T-cell (primary cell): Measurements from ENCODE around the gene WNT10A. TPM values are rescaled to one million over a fixed set of nuclear protein-coding genes. Genes with fewer than 3 reads are reported as not detected.
A peak's percentile ranks its signal among the peaks of the same experiment; 100 is the strongest.

ENCODE experiments used
- ATAC-seq, 4 experiments: fragments of 200-7000 bp in 3 of 4; fragments of 150-1000 bp in 1 of 4; cut with Tn5 transposase; replicated peaks in 1 of 4; 1 replicate in 3 of 4; 2 replicates in 1 of 4; pipeline ENCODE4 v1.10.0; 2021; ENCODE audit warnings: moderate library complexity in 3 of 4, mild to moderate bottlenecking in 2 of 4, moderate number of reproducible peaks in 1 of 4
- CTCF ChIA-PET, 2 donors: fragments of 300-600 bp; sonication (Branson Sonifier 250); formaldehyde crosslinking; loops; one replicate each; lab custom pipeline; 2022; ENCODE audit warnings: antibody characterized with exemption in 2 of 2; lab: Charles Lee
- POLR2A ChIA-PET, 2 donors: fragments of 300-600 bp; sonication (Branson Sonifier 250); formaldehyde crosslinking; loops; one replicate each; lab custom pipeline; 2022; ENCODE audit warnings: antibody characterized with exemption in 2 of 2; lab: Charles Lee
- DNase-seq, 35 experiments: peaks; one replicate each; pipeline versions ENCODE4 v3.0.0 to v3.0.0-alpha.2; 2013 to 2023
- H3K27ac ChIP-seq: one replicate; pipeline ENCODE4 v1.5.1; 2013; ENCODE audit warnings: low read length
- H3K27me3 ChIP-seq, 2 experiments: replicated peaks in 1 of 2; 1 replicate in 1 of 2; 2 replicates in 1 of 2; pipeline versions ENCODE4 v1.6.1 to v1.7.0; 2013; ENCODE audit warnings: low read length in 1 of 2, mixed read lengths in 1 of 2; ENCODE audit not compliant: control insufficient read depth in 2 of 2, insufficient read depth in 2 of 2; ENCODE audit errors: extremely low read depth in 1 of 2
- H3K36me3 ChIP-seq, 2 donors: 1 replicate in 1 of 2; 2 replicates in 1 of 2; pipeline versions ENCODE4 v1.6.1 to v1.7.0; 2013; ENCODE audit warnings: low read length in 1 of 2; ENCODE audit not compliant: control insufficient read depth in 2 of 2, insufficient read depth in 1 of 2; ENCODE audit errors: extremely low read depth in 1 of 2
- H3K4me1 ChIP-seq, 2 experiments: 1 replicate in 1 of 2; 2 replicates in 1 of 2; pipeline versions ENCODE4 v1.6.1 to v1.7.0; 2013; ENCODE audit warnings: low read length in 2 of 2, mixed read lengths in 1 of 2; ENCODE audit not compliant: insufficient read depth in 2 of 2, control insufficient read depth in 1 of 2; ENCODE audit errors: extremely low read depth in 1 of 2
- H3K4me3 ChIP-seq, 2 donors: 1 replicate in 1 of 2; 2 replicates in 1 of 2; pipeline versions ENCODE4 v1.5.1 to v1.7.0; 2013; ENCODE audit warnings: mild to moderate bottlenecking in 2 of 2, low read length in 1 of 2, moderate library complexity in 1 of 2; ENCODE audit not compliant: control insufficient read depth in 1 of 2; ENCODE audit errors: extremely low read depth in 1 of 2
- H3K9me3 ChIP-seq: 2 replicates; pipeline ENCODE4 v1.7.0; 2013
- H3K27ac Mint-ChIP-seq, 2 donors: one replicate each; pipeline ENCODE4 v1.8.0; 2020 to 2021; ENCODE audit warnings: mild to moderate bottlenecking in 2 of 2, mixed read lengths in 2 of 2
- H3K27me3 Mint-ChIP-seq, 2 donors: one replicate each; pipeline ENCODE4 v1.8.0; 2021 to 2022; ENCODE audit warnings: mixed read lengths in 2 of 2
- H3K36me3 Mint-ChIP-seq: one replicate; pipeline ENCODE4 v1.8.0; 2021; ENCODE audit warnings: mixed read lengths
- H3K4me1 Mint-ChIP-seq, 3 donors: one replicate each; pipeline ENCODE4 v1.8.0; 2020 to 2022; ENCODE audit warnings: mixed read lengths in 3 of 3, mild to moderate bottlenecking in 1 of 3
- H3K4me3 Mint-ChIP-seq, 3 donors: one replicate each; pipeline ENCODE4 v1.8.0; 2020 to 2022; ENCODE audit warnings: mild to moderate bottlenecking in 3 of 3, mixed read lengths in 3 of 3, moderate library complexity in 3 of 3
- H3K9me3 Mint-ChIP-seq, 3 donors: one replicate each; pipeline ENCODE4 v1.8.0; 2020 to 2022; ENCODE audit warnings: mixed read lengths in 3 of 3
- WGBS: methylation state at CpG from one replicate; pipeline ENCODE4 v1.1.5; 2013; ENCODE audit warnings: missing lambda C conversion rate; ENCODE audit not compliant: insufficient coverage; 5-methylcytosine and 5-hydroxymethylcytosine counted together
- total RNA-seq, 35 experiments: library from RNA in 6 of 35; stranded (reverse) in 6 of 35; fragments of 120-200 nt in 1 of 35; gene quantifications; one replicate each; pipeline versions ENCODE4 v1.2.1 to v1.2.4 and lab custom pipeline; 2013 to 2026

The WNT10A gene
- total RNA-seq, 5 donors from 2014 or later (not counting 1 experiment from before 2014, with no cell fraction given) = 3.1 to 10.7 (median 6.1) TPM

DNA sequence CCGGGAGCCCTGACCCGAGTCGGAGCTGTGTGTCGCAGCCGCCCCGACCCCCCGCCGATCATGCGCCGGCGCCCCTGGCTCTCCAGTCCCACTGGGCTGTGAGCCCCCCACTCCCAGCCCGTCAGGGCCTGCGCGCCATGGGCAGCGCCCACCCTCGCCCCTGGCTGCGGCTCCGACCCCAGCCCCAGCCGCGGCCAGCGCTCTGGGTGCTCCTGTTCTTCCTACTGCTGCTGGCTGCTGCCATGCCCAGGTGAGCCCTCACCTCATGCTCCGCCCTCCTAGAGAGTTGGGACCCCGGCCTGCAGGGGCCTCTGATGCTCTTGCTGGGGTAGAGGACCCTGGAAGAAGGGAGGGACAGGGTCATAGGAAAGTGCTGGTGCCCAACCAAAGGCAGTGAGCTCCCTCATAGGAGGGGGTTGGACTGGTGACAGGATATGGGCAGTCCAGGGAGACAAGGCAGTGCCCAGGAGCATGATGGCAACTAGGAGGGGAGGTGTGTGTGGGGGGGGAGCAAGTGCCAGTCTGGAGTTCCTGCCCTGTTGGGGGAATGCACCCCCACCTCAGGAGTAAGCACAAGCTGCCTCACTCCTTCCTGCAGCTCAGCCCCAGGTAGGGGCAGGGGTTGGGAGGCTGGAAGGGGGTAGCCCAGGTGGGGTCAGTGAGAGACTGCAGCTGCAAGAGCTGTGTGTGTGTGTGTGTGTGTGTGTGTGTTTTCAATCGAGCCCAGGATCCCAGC lies 375 bp downstream of the WNT10A start:
- H3K9me3 Mint-ChIP-seq = no peaks in the 10 kb centered on the region
- H3K9me3 ChIP-seq = no peaks in the 10 kb centered on the region
- peak overlapping the region; percentile 86 to 90 for H3K27ac Mint-ChIP-seq
- peaks cover 55 to 71% (median 67%) of the 10 kb centered on the region in 3 donors for H3K4me1 Mint-ChIP-seq
- WGBS = 18% methylated on average over 20 of the region's 24 CpGs
- peak overlapping the region; percentile 56 for H3K27ac ChIP-seq
- H3K27me3 Mint-ChIP-seq = peaks cover 0 to 3% of the 10 kb centered on the region in 2 donors
- H3K36me3 ChIP-seq = no peaks in the 10 kb centered on the region
- peak overlapping the region in 1 of 2 donors; percentile 58 for H3K4me3 ChIP-seq
- peaks cover 2 to 75% of the 10 kb centered on the region in 2 experiments for H3K4me1 ChIP-seq
- DNase-seq (no peak), ATAC-seq (no peak)
- CTCF ChIA-PET = interaction anchor here (0.5 to 13.6 kb wide), 7 partner anchors 12 to 588 kb away, joined by 3 to 239 read pairs (median 5); no protein-coding TSS in a partner anchor
- peak overlapping the region; percentile 79 to 85 (median 82) for H3K4me3 Mint-ChIP-seq
- no peaks in the 10 kb centered on the region for H3K36me3 Mint-ChIP-seq
- POLR2A ChIA-PET = interaction anchor here (0.5 to 2.1 kb wide), 5 partner anchors 11 to 586 kb away, joined by 3 to 10 read pairs (median 4); no protein-coding TSS in a partner anchor
- H3K27me3 ChIP-seq = peaks cover 3 to 60% of the 10 kb centered on the region in 2 experiments

DNA sequence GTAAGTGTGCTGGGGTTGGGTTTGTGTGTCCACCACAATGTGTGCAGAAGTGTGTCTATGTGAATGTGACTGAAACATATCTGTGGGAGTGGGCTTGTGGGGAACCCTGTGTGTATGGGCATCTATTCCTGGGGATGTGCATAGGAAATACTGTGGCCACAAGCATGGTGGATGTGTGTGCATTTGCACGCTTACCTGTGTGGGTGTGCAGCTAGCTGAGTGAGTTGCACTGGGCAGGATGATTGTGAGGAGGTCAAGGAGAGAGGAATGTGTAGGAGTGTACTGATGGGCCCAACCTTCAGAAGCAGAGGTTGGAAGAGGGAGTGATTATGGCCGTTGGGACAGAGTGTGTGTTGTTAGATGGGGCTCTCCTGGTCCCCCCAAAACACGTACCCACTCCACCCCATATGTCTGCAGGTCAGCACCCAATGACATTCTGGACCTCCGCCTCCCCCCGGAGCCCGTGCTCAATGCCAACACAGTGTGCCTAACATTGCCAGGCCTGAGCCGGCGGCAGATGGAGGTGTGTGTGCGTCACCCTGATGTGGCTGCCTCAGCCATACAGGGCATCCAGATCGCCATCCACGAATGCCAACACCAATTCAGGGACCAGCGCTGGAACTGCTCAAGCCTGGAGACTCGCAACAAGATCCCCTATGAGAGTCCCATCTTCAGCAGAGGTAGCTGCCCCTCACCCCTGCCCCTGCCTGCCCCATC lies 1.2 kb downstream of the WNT10A start:
- peak overlapping the region; percentile 81 to 86 for H3K27ac Mint-ChIP-seq
- Histone ChIP-seq H3K27me3 (peaks cover 3 to 53% of the 10 kb centered on the region in 2 experiments), H3K9me3 (no peaks in the 10 kb centered on the region)

DNA sequence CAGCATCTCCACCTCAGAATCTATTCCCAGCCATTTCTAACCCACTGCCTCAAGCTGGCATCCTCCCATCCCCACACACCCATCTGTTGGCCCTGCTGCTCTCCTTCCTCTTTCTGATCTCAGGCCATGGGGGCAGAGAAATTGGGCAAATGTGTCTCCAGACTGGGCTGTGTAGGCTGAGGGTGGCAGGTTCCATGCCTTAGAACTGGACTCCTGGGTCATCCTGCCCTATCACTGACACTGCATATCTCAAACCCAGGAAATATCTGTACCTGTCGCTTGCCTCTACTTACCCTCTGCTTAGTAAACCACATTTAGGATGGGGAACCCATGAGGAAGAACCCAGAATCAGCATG lies 1.8 kb downstream of the WNT10A start:
- no CpG with 5 or more reads among the region's 1 CpG for WGBS
- Mint-ChIP-seq H3K4me3 (peak overlapping the region in 2 of 3 donors; percentile 42 to 82), H3K4me1 (peaks cover 47 to 71% (median 58%) of the 10 kb centered on the region in 3 donors), H3K27ac (peak overlapping the region; percentile 37 to 50), H3K36me3 (no peaks in the 10 kb centered on the region), H3K9me3 (no peaks in the 10 kb centered on the region), H3K27me3 (no peaks in the 10 kb centered on the region)
- ATAC-seq (no peak), DNase-seq (no peak)
- POLR2A ChIA-PET = no interaction called here
- CTCF ChIA-PET = interaction anchor here (0.5 to 13.6 kb wide), 4 partner anchors 14 to 415 kb away, joined by 3 to 192 read pairs (median 6); no protein-coding TSS in a partner anchor
- Histone ChIP-seq H3K9me3 (no peaks in the 10 kb centered on the region), H3K27ac (no peak overlapping the region), H3K4me3 (no peak overlapping the region), H3K36me3 (no peaks in the 10 kb centered on the region), H3K4me1 (peaks cover 2 to 62% of the 10 kb centered on the region in 2 experiments), H3K27me3 (peaks cover 3 to 47% of the 10 kb centered on the region in 2 experiments)

More for the DNA sequence above, 1.2 kb downstream of the WNT10A start:
- Mint-ChIP-seq H3K36me3 (no peaks in the 10 kb centered on the region), H3K4me3 (peak overlapping the region; percentile 79 to 85 (median 82)), H3K27me3 (no peaks in the 10 kb centered on the region), H3K4me1 (peaks cover 50 to 72% (median 63%) of the 10 kb centered on the region in 3 donors), H3K9me3 (no peaks in the 10 kb centered on the region)
- CTCF ChIA-PET = interaction anchor here (0.5 to 13.6 kb wide), 6 partner anchors 11 to 416 kb away, joined by 3 to 239 read pairs (median 18); no protein-coding TSS in a partner anchor
- no peak for ATAC-seq
- POLR2A ChIA-PET = interaction anchor here in 1 of 2 donors (0.5 to 0.7 kb wide), 2 partner anchors 10 to 14 kb away, joined by 3 to 4 read pairs; no protein-coding TSS in a partner anchor
- no peak for DNase-seq
- WGBS = 91% methylated on average over 11 of the region's 13 CpGs
- Histone ChIP-seq H3K27ac (no peak overlapping the region), H3K4me1 (peaks cover 2 to 67% of the 10 kb centered on the region in 2 experiments), H3K36me3 (no peaks in the 10 kb centered on the region), H3K4me3 (peak overlapping the region in 1 of 2 donors; percentile 43)

DNA sequence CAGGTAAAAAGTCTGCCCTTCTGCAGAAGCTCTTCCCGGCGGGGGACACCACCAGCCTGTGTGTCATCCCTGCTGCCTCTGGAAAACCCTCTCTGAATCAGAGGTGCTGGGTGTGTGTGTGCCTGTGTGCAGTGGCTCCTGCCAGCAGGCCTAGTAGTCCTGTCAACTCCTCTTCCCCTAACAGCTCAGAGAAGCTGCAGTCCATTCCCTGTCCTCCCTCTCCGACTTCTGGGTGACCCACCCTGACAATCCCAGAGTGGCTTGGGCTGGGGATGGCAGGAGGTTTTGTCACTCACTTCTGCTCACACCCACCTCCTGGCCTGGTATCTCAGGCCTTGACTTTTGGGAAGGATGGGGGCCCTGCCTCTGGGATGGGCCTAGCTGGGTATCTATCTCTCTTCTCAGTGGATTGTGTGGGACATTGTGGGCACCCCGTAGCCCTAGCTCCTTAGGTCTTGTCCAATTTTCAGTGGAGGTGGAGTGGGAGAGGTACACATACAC lies 2.3 kb downstream of the WNT10A start:
- ChIA-PET CTCF (interaction anchor here (0.5 to 13.6 kb wide), 5 partner anchors 9 to 415 kb away, joined by 3 to 192 read pairs (median 4); no protein-coding TSS in a partner anchor), POLR2A (no interaction called here)
- Mint-ChIP-seq H3K4me1 (peaks cover 47 to 71% (median 58%) of the 10 kb centered on the region in 3 donors), H3K36me3 (no peaks in the 10 kb centered on the region), H3K27me3 (no peaks in the 10 kb centered on the region), H3K4me3 (peak overlapping the region in 2 of 3 donors; percentile 61 to 82), H3K27ac (peak overlapping the region; percentile 50 to 62), H3K9me3 (no peaks in the 10 kb centered on the region)
- H3K4me1 ChIP-seq = peaks cover 2 to 59% of the 10 kb centered on the region in 2 experiments
- H3K27ac ChIP-seq = no peak overlapping the region
- ATAC-seq = no peak
- peaks cover 3 to 43% of the 10 kb centered on the region in 2 experiments for H3K27me3 ChIP-seq
- H3K9me3 ChIP-seq = no peaks in the 10 kb centered on the region
- 40% methylated on average over 1 of the region's 4 CpGs for WGBS
- no peak for DNase-seq
- H3K4me3 ChIP-seq = no peak overlapping the region
- H3K36me3 ChIP-seq = no peaks in the 10 kb centered on the region

DNA sequence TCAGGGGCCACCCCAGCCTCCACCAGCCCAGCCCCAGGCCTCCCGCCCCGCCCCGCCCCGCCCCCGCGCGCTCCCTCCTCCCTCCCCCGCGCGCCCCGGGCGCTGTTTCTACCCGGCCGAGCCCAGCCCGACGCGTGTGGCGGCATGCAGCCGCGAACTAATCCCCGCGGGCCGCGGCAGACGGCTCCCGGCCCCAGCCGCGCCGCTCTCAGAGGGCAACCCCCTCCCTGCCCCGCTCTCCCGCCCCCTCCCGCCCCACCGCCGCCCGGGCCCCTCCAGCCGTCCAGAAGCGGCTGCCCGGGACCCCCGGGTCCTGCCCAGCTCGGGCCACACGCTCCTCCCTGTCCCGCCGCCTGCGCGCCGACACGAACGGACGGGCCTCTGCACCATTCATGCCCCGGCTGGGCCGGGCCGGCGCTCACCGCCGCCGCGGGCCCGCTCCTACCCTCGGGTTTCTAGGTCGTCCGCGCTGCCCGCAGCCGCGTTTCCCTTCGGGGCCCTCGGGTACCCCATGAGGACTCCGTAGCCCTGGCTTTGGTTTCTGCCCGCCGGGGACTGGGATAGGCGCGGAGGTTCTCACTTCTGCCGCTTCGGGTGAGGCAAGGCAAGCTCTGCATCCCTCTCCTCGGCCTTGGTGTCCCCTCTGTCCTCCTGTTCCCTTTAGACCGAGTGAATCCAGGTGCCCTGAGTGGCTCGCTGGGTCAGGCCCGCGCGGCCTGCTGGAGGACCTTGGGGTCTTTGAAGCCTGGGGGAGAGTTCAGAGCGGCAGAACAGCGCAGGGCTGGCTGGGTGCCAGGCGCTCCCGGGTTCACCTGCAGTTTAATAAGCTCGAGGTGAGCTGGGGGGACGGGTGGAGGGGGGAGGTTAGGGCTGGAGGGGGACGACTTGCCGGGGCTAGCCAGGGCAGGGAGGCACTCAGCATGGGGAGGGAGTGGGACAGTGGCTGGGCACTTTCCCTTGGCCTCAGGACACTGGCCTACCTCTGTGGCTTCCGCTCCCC lies 3.1 kb downstream of the WNT10A start:
- peaks cover 2 to 53% of the 10 kb centered on the region in 2 experiments for H3K4me1 ChIP-seq
- ChIA-PET POLR2A (interaction anchor here in 1 of 2 donors (0.6 to 0.9 kb wide), 2 partner anchors 10 to 368 kb away, joined by 3 to 8 read pairs; no protein-coding TSS in a partner anchor), CTCF (interaction anchor here (0.6 to 13.6 kb wide), 7 partner anchors 9 to 20 kb away, joined by 3 to 192 read pairs (median 4); no protein-coding TSS in a partner anchor)
- no peaks in the 10 kb centered on the region for H3K27me3 Mint-ChIP-seq
- H3K27ac ChIP-seq = peak overlapping the region; percentile 12
- peak overlapping the region; percentile 62 to 79 for H3K27ac Mint-ChIP-seq
- H3K27me3 ChIP-seq = peaks cover 3 to 38% of the 10 kb centered on the region in 2 experiments
- H3K36me3 ChIP-seq = no peaks in the 10 kb centered on the region
- ATAC-seq (peak in 3 of 4 experiments; percentile 28 to 38 (median 28)), DNase-seq (peak in 9 of 35 experiments; percentile 20 to 69 (median 43))
- H3K4me1 Mint-ChIP-seq = peaks cover 47 to 66% (median 58%) of the 10 kb centered on the region in 3 donors
- peak overlapping the region; percentile 28 to 82 (median 61) for H3K4me3 Mint-ChIP-seq
- no peaks in the 10 kb centered on the region for H3K9me3 Mint-ChIP-seq
- H3K4me3 ChIP-seq = peak overlapping the region in 1 of 2 donors; percentile 55
- 14% methylated on average over 43 of the region's 89 CpGs for WGBS
- H3K9me3 ChIP-seq = no peaks in the 10 kb centered on the region
- H3K36me3 Mint-ChIP-seq = no peaks in the 10 kb centered on the region
